ENCODE data around the gene CTNNAL1. TPM values are rescaled to one million over a fixed set of nuclear protein-coding genes. Genes with fewer than 3 reads are reported as not detected.

CTNNAL1 gene
- total and polyA plus RNA-seq, 2 donors (not counting 3 experiments of a cell fraction or from before 2014, with no cell fraction given) = 29.5 to 76.2 TPM

- Histone ChIP-seq H3K9ac (replicated peaks; ENCODE audit: extremely low read depth, insufficient read depth, low read length) (no peak overlapping the region), H3K36me3 (ENCODE audit: control insufficient read depth in 2 of 2, extremely low read depth in 1 of 2, insufficient read depth in 2 of 2, low read length in 2 of 2) (peaks cover 0 to 7% of the 10 kb centered on the region in 2 experiments), H3K4me2 (ENCODE audit: insufficient read depth, low read length) (no peak overlapping the region), H3K4me3 (replicated peaks in 1 of 3; ENCODE audit: insufficient read depth in 1 of 3, low read depth in 1 of 3, low read length in 3 of 3) (no peak overlapping the region), H3K27me3 (ENCODE audit: control insufficient read depth in 2 of 2, insufficient read depth in 2 of 2, low read length in 2 of 2) (no peaks in the 10 kb centered on the region), H3K4me1 (ENCODE audit: control insufficient read depth, extremely low read depth, insufficient read depth, low read length) (peaks cover 15% of the 10 kb centered on the region), H2AFZ (ENCODE audit: low read depth, low read length) (no peak overlapping the region), H3K27ac (ENCODE audit: insufficient read depth, low read depth, low read length) (no peak overlapping the region), H3K9me3 (replicated peaks; ENCODE audit: control insufficient read depth, insufficient read depth, low read length) (no peaks in the 10 kb centered on the region), H3K79me2 (ENCODE audit: control insufficient read depth, insufficient read depth, low read length) (peaks cover 7% of the 10 kb centered on the region), H3K9me1 (replicated peaks; ENCODE audit: control insufficient read depth, extremely low read depth, insufficient read depth, low read length) (no peaks in the 10 kb centered on the region), H4K20me1 (replicated peaks; ENCODE audit: control insufficient read depth, extremely low read depth, insufficient read depth, low read length) (no peaks in the 10 kb centered on the region)
- POLR2A ChIA-PET = no interaction called here
- dilution Hi-C loops (cut with MboI; ENCODE audit: extremely low pct_ligation_motif_present, low sequenced_read_pairs) = no loop called here
- DNase-seq (ENCODE audit: low read depth, low spot score) (no peak), FAIRE-seq (no peak)
- CTCF ChIA-PET = interaction anchor here (1.1 to 2.3 kb wide), 5 partner anchors 11 to 63 kb away, joined by 3 to 6 read pairs (median 4); no protein-coding TSS in a partner anchor
- intact Hi-C loops (cut with micrococcal nuclease) = no loop called here
- TF ChIP-seq POLR2A (IDR thresholded peaks at IDR 0.05; ENCODE audit: low read depth, low read length) (no peak), FOS (IDR thresholded peaks at IDR 0.05; ENCODE audit: borderline replicate concordance, insufficient read depth, low read length) (no peak), CTCF (IDR thresholded peaks at IDR 0.05; ENCODE audit: extremely low read depth in 1 of 2, insufficient read depth in 1 of 2, low read depth in 1 of 2, low read length in 2 of 2) (no peak), JUN (IDR thresholded peaks at IDR 0.05; ENCODE audit: borderline replicate concordance, insufficient read depth, insufficient read length, low read depth) (no peak), MYC (IDR thresholded peaks at IDR 0.05; ENCODE audit: low read depth, low read length) (no peak)
- TF ChIP-seq, protein P1, sequence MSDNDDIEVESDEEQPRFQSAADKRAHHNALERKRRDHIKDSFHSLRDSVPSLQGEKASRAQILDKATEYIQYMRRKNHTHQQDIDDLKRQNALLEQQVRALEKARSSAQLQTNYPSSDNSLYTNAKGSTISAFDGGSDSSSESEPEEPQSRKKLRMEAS (IDR thresholded peaks at IDR 0.05; ENCODE audit: insufficient read depth, insufficient read length) = no peak
- BruUV-seq (replicated peaks) = no TSS peak
Measured at GRCh38 chr9:109017493-109017892, 4.2 kb upstream of the CTNNAL1 start.

- Histone ChIP-seq H3K4me1 (ENCODE audit: control insufficient read depth, extremely low read depth, insufficient read depth, low read length) (peaks cover 15% of the 10 kb centered on the region), H3K4me2 (ENCODE audit: insufficient read depth, low read length) (no peak overlapping the region), H3K9ac (replicated peaks; ENCODE audit: extremely low read depth, insufficient read depth, low read length) (no peak overlapping the region), H3K9me1 (replicated peaks; ENCODE audit: control insufficient read depth, extremely low read depth, insufficient read depth, low read length) (no peaks in the 10 kb centered on the region), H3K4me3 (replicated peaks in 1 of 3; ENCODE audit: insufficient read depth in 1 of 3, low read depth in 1 of 3, low read length in 3 of 3) (no peak overlapping the region), H3K79me2 (ENCODE audit: control insufficient read depth, insufficient read depth, low read length) (peaks cover 9% of the 10 kb centered on the region), H4K20me1 (replicated peaks; ENCODE audit: control insufficient read depth, extremely low read depth, insufficient read depth, low read length) (no peaks in the 10 kb centered on the region), H3K27me3 (ENCODE audit: control insufficient read depth in 2 of 2, insufficient read depth in 2 of 2, low read length in 2 of 2) (no peaks in the 10 kb centered on the region), H3K27ac (ENCODE audit: insufficient read depth, low read depth, low read length) (no peak overlapping the region), H3K9me3 (replicated peaks; ENCODE audit: control insufficient read depth, insufficient read depth, low read length) (no peaks in the 10 kb centered on the region), H3K36me3 (ENCODE audit: control insufficient read depth in 2 of 2, extremely low read depth in 1 of 2, insufficient read depth in 2 of 2, low read length in 2 of 2) (peaks cover 0 to 5% of the 10 kb centered on the region in 2 experiments), H2AFZ (ENCODE audit: low read depth, low read length) (no peak overlapping the region)
- intact Hi-C loops (cut with micrococcal nuclease) (no loop called here), dilution Hi-C loops (cut with MboI; ENCODE audit: extremely low pct_ligation_motif_present, low sequenced_read_pairs) (no loop called here)
- DNase-seq (ENCODE audit: low read depth, low spot score) = no peak
- POLR2A ChIA-PET = no interaction called here
- TF ChIP-seq POLR2A (IDR thresholded peaks at IDR 0.05; ENCODE audit: low read depth, low read length) (no peak), POLR2AphosphoS5 (IDR thresholded peaks at IDR 0.05; ENCODE audit: insufficient read depth, low read depth, low read length) (no peak), FOS (IDR thresholded peaks at IDR 0.05; ENCODE audit: borderline replicate concordance, insufficient read depth, low read length) (no peak), GATA2 (IDR thresholded peaks at IDR 0.05; ENCODE audit: insufficient read depth, insufficient read length, low read depth, low read length) (no peak), EZH2 (IDR thresholded peaks at IDR 0.05; ENCODE audit: borderline replicate concordance, low read depth, low read length, severe bottlenecking) (no peak), JUN (IDR thresholded peaks at IDR 0.05; ENCODE audit: borderline replicate concordance, insufficient read depth, insufficient read length, low read depth) (no peak), CTCF (IDR thresholded peaks at IDR 0.05; ENCODE audit: extremely low read depth in 1 of 2, insufficient read depth in 1 of 2, low read depth in 1 of 2, low read length in 2 of 2) (no peak), MYC (IDR thresholded peaks at IDR 0.05; ENCODE audit: low read depth, low read length) (no peak)
- TF ChIP-seq, protein P1 (IDR thresholded peaks at IDR 0.05; ENCODE audit: insufficient read depth, insufficient read length) = no peak
- FAIRE-seq = no peak
- CTCF ChIA-PET = interaction anchor here (1.1 to 2.3 kb wide), 5 partner anchors 11 to 30 kb away, joined by 3 to 9 read pairs (median 4); no protein-coding TSS in a partner anchor
- BruUV-seq (replicated peaks) = no TSS peak
Measured at GRCh38 chr9:109017061-109017460, 3.8 kb upstream of the CTNNAL1 start.
